H1 (cell line): Measurements from ENCODE around the gene MYOM1. TPM values are rescaled to one million over a fixed set of nuclear protein-coding genes. Genes with fewer than 3 reads are reported as not detected.
A peak's percentile ranks its signal among the peaks of the same experiment; 100 is the strongest.

Source experiments
- CTCF ChIA-PET: fragments of 300-600 bp; sonication (Branson Sonifier 250); formaldehyde crosslinking; loops from one replicate; lab custom pipeline; 2021; ENCODE audit not compliant: partially characterized antibody; lab: Charles Lee
- POLR2A ChIA-PET: fragments of 300-600 bp; sonication (Branson Sonifier 250); formaldehyde crosslinking; loops from one replicate; lab custom pipeline; 2021; ENCODE audit warnings: inconsistent platforms; ENCODE audit not compliant: partially characterized antibody; lab: Charles Lee
- DNase-seq, 2 experiments: peaks; one replicate each; pipeline versions ENCODE4 v3.0.0 to v3.0.0-alpha.2; 2010 to 2022; ENCODE audit warnings: low spot score in 2 of 2, low read depth in 1 of 2, mixed read lengths in 1 of 2
- FAIRE-seq: peaks from 2 replicates; lab custom pipeline; 2011; peaks lifted over from hg19 to GRCh38; lab: Jason Lieb, UNC
- H2AFZ ChIP-seq: 2 replicates; pipeline ENCODE4 v1.8.1; 2012; ENCODE audit warnings: low read length, inconsistent platforms
- H2AK5ac ChIP-seq: 2 replicates; pipeline ENCODE4 v1.6.1; 2013; ENCODE audit warnings: low read depth, low read length
- H2BK120ac ChIP-seq: replicated peaks from 2 replicates; pipeline ENCODE3; 2013; ENCODE audit warnings: low read depth, low read length, inconsistent platforms
- H2BK12ac ChIP-seq: 2 replicates; pipeline ENCODE4 v1.6.1; 2013; ENCODE audit warnings: low read depth, low read length
- H2BK15ac ChIP-seq: 2 replicates; pipeline ENCODE4 v1.6.1; 2013; ENCODE audit warnings: low read length
- H2BK20ac ChIP-seq: 2 replicates; pipeline ENCODE4 v1.6.1; 2013; ENCODE audit warnings: low read length
- H2BK5ac ChIP-seq: 2 replicates; pipeline ENCODE4 v1.6.1; 2013; ENCODE audit warnings: low read depth, low read length
- H3K14ac ChIP-seq: 2 replicates; pipeline ENCODE4 v1.6.1; 2013; ENCODE audit warnings: inconsistent platforms; ENCODE audit not compliant: insufficient read length
- H3K18ac ChIP-seq: 2 replicates; pipeline ENCODE4 v1.6.1; 2013; ENCODE audit warnings: low read length; ENCODE audit errors: extremely low read depth
- H3K23ac ChIP-seq: 2 replicates; pipeline ENCODE4 v1.6.1; 2013; ENCODE audit warnings: inconsistent platforms; ENCODE audit not compliant: insufficient read length
- H3K23me2 ChIP-seq: 2 replicates; pipeline ENCODE4 v1.6.1; 2013; ENCODE audit warnings: low read depth, low read length
- H3K27ac ChIP-seq: 2 replicates; pipeline ENCODE4 v1.6.1; 2011; ENCODE audit warnings: low read depth, low read length, inconsistent platforms
- H3K27me3 ChIP-seq, 4 experiments: replicated peaks in 1 of 4; 1 replicate in 1 of 4; 2 replicates in 3 of 4; pipeline versions ENCODE4 v1.6.1 to v1.8.1; 2011 to 2013; ENCODE audit warnings: low read length in 3 of 4, mild to moderate bottlenecking in 3 of 4, inconsistent platforms in 2 of 4, mixed read lengths in 2 of 4, moderate library complexity in 1 of 4; ENCODE audit not compliant: control insufficient read depth in 3 of 4, insufficient read depth in 3 of 4; ENCODE audit errors: extremely low read depth in 1 of 4
- H3K36me3 ChIP-seq, 4 experiments: 2 replicates each; pipeline versions ENCODE4 v1.6.1 to v1.8.1; 2011 to 2013; ENCODE audit warnings: mild to moderate bottlenecking in 4 of 4, low read length in 3 of 4, moderate library complexity in 2 of 4, control low read depth in 1 of 4, inconsistent platforms in 1 of 4; ENCODE audit not compliant: insufficient read depth in 4 of 4, control insufficient read depth in 2 of 4
- H3K4ac ChIP-seq: replicated peaks from 2 replicates; pipeline ENCODE3; 2013; ENCODE audit warnings: low read length, low read depth, mixed read lengths, inconsistent platforms; ENCODE audit not compliant: insufficient read length
- H3K4me1 ChIP-seq, 4 experiments: replicated peaks in 1 of 4; 1 replicate in 1 of 4; 2 replicates in 3 of 4; pipeline versions ENCODE4 v1.6.1 to v1.8.1; 2011 to 2013; ENCODE audit warnings: low read length in 3 of 4, inconsistent platforms in 2 of 4, mixed read lengths in 1 of 4; ENCODE audit not compliant: insufficient read depth in 4 of 4, control insufficient read depth in 3 of 4
- H3K4me2 ChIP-seq, 2 experiments: 2 replicates each; pipeline versions ENCODE4 v1.6.1 to v1.8.1; 2011 to 2013; ENCODE audit warnings: low read depth in 2 of 2, low read length in 2 of 2, control low read depth in 1 of 2, inconsistent platforms in 1 of 2, mild to moderate bottlenecking in 1 of 2; ENCODE audit not compliant: insufficient read depth in 1 of 2
- H3K4me3 ChIP-seq, 4 experiments: fragments of 200-600, 300-600 bp in 1 of 4; sonication (generic), shearing (Covaris generic), sonication (Bioruptor Twin) in 1 of 4; 2 replicates each; pipeline versions ENCODE4 v1.5.1 to v1.8.1; 2011 to 2016; ENCODE audit warnings: low read length in 4 of 4, low read depth in 3 of 4, control low read depth in 2 of 4, inconsistent platforms in 2 of 4, mild to moderate bottlenecking in 2 of 4, mixed read lengths in 1 of 4, moderate library complexity in 1 of 4; ENCODE audit not compliant: insufficient read depth in 2 of 4; ENCODE audit errors: extremely low read depth in 1 of 4
- H3K56ac ChIP-seq: replicated peaks from 2 replicates; pipeline ENCODE3; 2013; ENCODE audit warnings: low read depth, mild to moderate bottlenecking, mixed read lengths, low read length, inconsistent platforms; ENCODE audit not compliant: insufficient read length
- H3K79me1 ChIP-seq: 2 replicates; pipeline ENCODE4 v1.6.1; 2013; ENCODE audit warnings: low read depth, low read length, control low read depth
- H3K79me2 ChIP-seq, 2 experiments: 2 replicates each; pipeline versions ENCODE4 v1.6.1 to v1.8.1; 2012 to 2013; ENCODE audit warnings: low read length in 2 of 2, mild to moderate bottlenecking in 2 of 2, inconsistent platforms in 1 of 2; ENCODE audit not compliant: insufficient read depth in 2 of 2, control insufficient read depth in 1 of 2
- H3K9ac ChIP-seq, 4 experiments: replicated peaks in 1 of 4; 1 replicate in 1 of 4; 2 replicates in 3 of 4; pipeline versions ENCODE4 v1.6.1 to v1.8.1; 2011 to 2013; ENCODE audit warnings: low read depth in 3 of 4, low read length in 3 of 4, control low read depth in 2 of 4, mild to moderate bottlenecking in 2 of 4, moderate library complexity in 2 of 4, inconsistent platforms in 1 of 4; ENCODE audit errors: extremely low read depth in 1 of 4
- H3K9me3 ChIP-seq, 2 experiments: 2 replicates each; pipeline versions ENCODE4 v1.6.1 to v1.8.1; 2012 to 2013; ENCODE audit warnings: mild to moderate bottlenecking in 2 of 2, moderate library complexity in 2 of 2, control low read depth in 1 of 2, inconsistent platforms in 1 of 2, low read depth in 1 of 2, low read length in 1 of 2, mixed read lengths in 1 of 2; ENCODE audit not compliant: insufficient read depth in 2 of 2
- H4K20me1 ChIP-seq, 2 experiments: replicated peaks in 1 of 2; 2 replicates each; pipeline versions ENCODE3 to v1.8.1; 2011 to 2013; ENCODE audit warnings: inconsistent platforms in 2 of 2, low read length in 2 of 2, mild to moderate bottlenecking in 1 of 2; ENCODE audit not compliant: insufficient read depth in 2 of 2, control insufficient read depth in 1 of 2
- H4K5ac ChIP-seq: 2 replicates; pipeline ENCODE4 v1.6.1; 2013; ENCODE audit warnings: low read length, low read depth, mixed read lengths, inconsistent platforms; ENCODE audit not compliant: insufficient read length
- H4K8ac ChIP-seq: 2 replicates; pipeline ENCODE4 v1.8.0; 2013; ENCODE audit warnings: mild to moderate bottlenecking, moderate library complexity, low read length, inconsistent platforms; ENCODE audit not compliant: insufficient read depth; ENCODE audit errors: extremely low read depth
- H4K91ac ChIP-seq: replicated peaks from 2 replicates; pipeline ENCODE3; 2013; ENCODE audit warnings: low read length, mixed read lengths, inconsistent platforms; ENCODE audit not compliant: insufficient read length
- KDM4A ChIP-seq: IDR thresholded peaks from one replicate; pipeline ENCODE4 v1.7.1; 2012; ENCODE audit warnings: low read depth, mild to moderate bottlenecking, moderate library complexity, low read length, inconsistent platforms; ENCODE audit not compliant: severe bottlenecking
- WGBS, 2 experiments: shearing (Covaris generic) in 1 of 2; methylation state at CpG; one replicate each; pipeline versions ENCODE4 v1.1.6 to v1.1.7; 2013 to 2015; ENCODE audit warnings: low lambda C conversion rate in 2 of 2, mixed read lengths in 2 of 2, inconsistent platforms in 1 of 2, low coverage in 1 of 2, missing lambda C conversion rate in 1 of 2; ENCODE audit not compliant: insufficient replicate concordance in 2 of 2, insufficient coverage in 1 of 2, insufficient read length in 1 of 2; ENCODE audit errors: extremely low coverage in 1 of 2, missing lambda C conversion rate in 1 of 2; 5-methylcytosine and 5-hydroxymethylcytosine counted together
- polyA plus RNA-seq, 7 experiments: library from polyadenylated mRNA; depleted of rRNA in 3 of 7; stranded (reverse) in 5 of 7; unstranded in 2 of 7; fragments of >200 nt in 5 of 7; fragments of 200-250 nt in 2 of 7; gene quantifications; 1 replicate in 5 of 7; 2 replicates in 1 of 7; 4 replicates in 1 of 7; pipeline versions ENCODE4 v1.2.1 to v1.2.3, GENCODE V29; 2011 to 2013; ENCODE audit warnings: missing spikeins in 2 of 7, mixed read lengths in 2 of 7
- total RNA-seq: library from RNA; stranded (reverse); fragmentation: NEBNext Ultra II Directional; extraction: Animal tissue kit (Norgen Biotek cat#: 25700); gene quantifications from 2 replicates; pipeline ENCODE4 v1.2.1, GENCODE V29; 2021

The MYOM1 gene
- total and polyA plus RNA-seq, 2 of the 8 experiments (the other 6 are each of a cell fraction or from before 2014, with no cell fraction given): 0.06 to 0.32 TPM

GRCh38 chr18:3029215-3029952, 190.4 kb downstream of the MYOM1 start:
- Histone ChIP-seq H4K8ac (no peak overlapping the region), H3K56ac (no peak overlapping the region), H4K20me1 (no peaks in the 10 kb centered on the region), H3K4me3 (no peak overlapping the region), H2BK15ac (no peak overlapping the region), H3K9ac (no peak overlapping the region), H2BK12ac (no peak overlapping the region), H4K91ac (peak overlapping the region; percentile 1), H4K5ac (no peak overlapping the region), H3K9me3 (no peaks in the 10 kb centered on the region), H3K27me3 (no peaks in the 10 kb centered on the region), H3K27ac (no peak overlapping the region), H3K79me1 (no peaks in the 10 kb centered on the region), H2AFZ (peak overlapping the region; percentile 95), H3K79me2 (no peaks in the 10 kb centered on the region), H2BK20ac (no peak overlapping the region), H2BK120ac (no peak overlapping the region), H3K23ac (no peak overlapping the region), H3K36me3 (no peaks in the 10 kb centered on the region), H3K4ac (no peak overlapping the region), H2BK5ac (no peak overlapping the region), H3K4me2 (no peak overlapping the region), H3K18ac (0 out of 2 replicates have a peak overlapping the region, but pooled peaks have one; percentile 11), H2AK5ac (no peak overlapping the region), H3K14ac (no peak overlapping the region), H3K4me1 (peaks cover 0 to 2% (median 0%) of the 10 kb centered on the region in 4 experiments; a peak in 1 of 7 replicates), H3K23me2 (no peaks in the 10 kb centered on the region)
- ChIA-PET CTCF (interaction anchor here (0.7 kb wide), 1 partner anchor 33 kb away, joined by 3 read pairs; no protein-coding TSS in a partner anchor), POLR2A (interaction anchor here (0.7 kb wide), 1 partner anchor 9 kb away, joined by 3 read pairs; no protein-coding TSS in a partner anchor)
- FAIRE-seq (no peak), DNase-seq (no peak)
- 86% methylated on average over 11 of the region's 12 CpGs; no CpG with 5 or more reads in 1 of the 2 experiments for WGBS, 2 experiments
- no peak for TF ChIP-seq KDM4A
